Transverse colon (tissue), 4 donors: Measurements from ENCODE around the gene ENTHD1.

ENCODE experiments used
- POLR2A ChIP-seq: fragments of 450-650 bp; IDR thresholded peaks from one replicate; pipeline ENCODE4 v1.6.1; 2016; ENCODE audit warnings: antibody characterized with exemption, mild to moderate bottlenecking, moderate library complexity
- POLR2AphosphoS5 ChIP-seq, 3 donors: sonication (generic); formaldehyde crosslinking; IDR thresholded peaks; one replicate each; pipeline ENCODE4 v1.6.1; 2016; ENCODE audit warnings: antibody characterized with exemption in 3 of 3
- TF ChIP-seq, protein P1 (sequence below), 5 experiments: fragments of 200-600 bp in 3 of 5; fragments of 450-650 bp in 2 of 5; sonication (generic) in 3 of 5; IDR thresholded peaks; 1 replicate in 2 of 5; 2 replicates in 3 of 5; pipeline ENCODE4 v1.5.1; 2016 to 2017; ENCODE audit warnings: antibody characterized with exemption in 5 of 5, inconsistent platforms in 3 of 5, mild to moderate bottlenecking in 2 of 5, moderate library complexity in 1 of 5

DNA sequence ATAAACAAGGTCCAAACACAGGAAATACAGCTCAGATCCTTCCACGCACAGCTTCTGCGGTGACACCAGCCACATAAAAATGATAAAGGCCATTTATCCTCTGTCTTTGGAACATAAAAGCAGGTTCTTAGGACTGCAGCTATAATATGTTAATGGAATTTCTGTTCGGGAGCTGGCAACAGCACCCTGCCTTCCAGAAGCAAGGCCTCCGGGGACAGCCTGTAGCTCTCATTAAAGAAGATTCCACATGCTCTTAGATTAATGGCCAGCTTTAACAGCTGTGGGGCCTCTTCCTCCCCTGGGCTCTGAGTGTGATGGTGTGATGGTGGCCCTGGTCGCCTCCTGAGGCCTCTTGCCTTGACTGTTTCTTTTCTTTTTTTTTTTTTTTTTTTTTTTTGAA is 185.7 kb downstream of the ENTHD1 start:
- TF ChIP-seq, protein P1, sequence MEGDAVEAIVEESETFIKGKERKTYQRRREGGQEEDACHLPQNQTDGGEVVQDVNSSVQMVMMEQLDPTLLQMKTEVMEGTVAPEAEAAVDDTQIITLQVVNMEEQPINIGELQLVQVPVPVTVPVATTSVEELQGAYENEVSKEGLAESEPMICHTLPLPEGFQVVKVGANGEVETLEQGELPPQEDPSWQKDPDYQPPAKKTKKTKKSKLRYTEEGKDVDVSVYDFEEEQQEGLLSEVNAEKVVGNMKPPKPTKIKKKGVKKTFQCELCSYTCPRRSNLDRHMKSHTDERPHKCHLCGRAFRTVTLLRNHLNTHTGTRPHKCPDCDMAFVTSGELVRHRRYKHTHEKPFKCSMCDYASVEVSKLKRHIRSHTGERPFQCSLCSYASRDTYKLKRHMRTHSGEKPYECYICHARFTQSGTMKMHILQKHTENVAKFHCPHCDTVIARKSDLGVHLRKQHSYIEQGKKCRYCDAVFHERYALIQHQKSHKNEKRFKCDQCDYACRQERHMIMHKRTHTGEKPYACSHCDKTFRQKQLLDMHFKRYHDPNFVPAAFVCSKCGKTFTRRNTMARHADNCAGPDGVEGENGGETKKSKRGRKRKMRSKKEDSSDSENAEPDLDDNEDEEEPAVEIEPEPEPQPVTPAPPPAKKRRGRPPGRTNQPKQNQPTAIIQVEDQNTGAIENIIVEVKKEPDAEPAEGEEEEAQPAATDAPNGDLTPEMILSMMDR (IDR thresholded peaks at IDR 0.05): no peak
- no peak for TF ChIP-seq POLR2AphosphoS5 (IDR thresholded peaks at IDR 0.05)
- TF ChIP-seq POLR2A: no peak
